ENCODE results near the gene ZNF280D. TPM values are rescaled to one million over a fixed set of nuclear protein-coding genes. Genes with fewer than 3 reads are reported as not detected.
"Not testable (repeated sequence)": the region's sequence is repeated elsewhere in the genome, so short reads cannot be mapped to it uniquely, and the experiment has no call there.

The ZNF280D gene
- total RNA-seq, result 47.6 and 49.8 TPM in 2 replicates
- polyA plus RNA-seq (2012), result 5.6 TPM

DNA sequence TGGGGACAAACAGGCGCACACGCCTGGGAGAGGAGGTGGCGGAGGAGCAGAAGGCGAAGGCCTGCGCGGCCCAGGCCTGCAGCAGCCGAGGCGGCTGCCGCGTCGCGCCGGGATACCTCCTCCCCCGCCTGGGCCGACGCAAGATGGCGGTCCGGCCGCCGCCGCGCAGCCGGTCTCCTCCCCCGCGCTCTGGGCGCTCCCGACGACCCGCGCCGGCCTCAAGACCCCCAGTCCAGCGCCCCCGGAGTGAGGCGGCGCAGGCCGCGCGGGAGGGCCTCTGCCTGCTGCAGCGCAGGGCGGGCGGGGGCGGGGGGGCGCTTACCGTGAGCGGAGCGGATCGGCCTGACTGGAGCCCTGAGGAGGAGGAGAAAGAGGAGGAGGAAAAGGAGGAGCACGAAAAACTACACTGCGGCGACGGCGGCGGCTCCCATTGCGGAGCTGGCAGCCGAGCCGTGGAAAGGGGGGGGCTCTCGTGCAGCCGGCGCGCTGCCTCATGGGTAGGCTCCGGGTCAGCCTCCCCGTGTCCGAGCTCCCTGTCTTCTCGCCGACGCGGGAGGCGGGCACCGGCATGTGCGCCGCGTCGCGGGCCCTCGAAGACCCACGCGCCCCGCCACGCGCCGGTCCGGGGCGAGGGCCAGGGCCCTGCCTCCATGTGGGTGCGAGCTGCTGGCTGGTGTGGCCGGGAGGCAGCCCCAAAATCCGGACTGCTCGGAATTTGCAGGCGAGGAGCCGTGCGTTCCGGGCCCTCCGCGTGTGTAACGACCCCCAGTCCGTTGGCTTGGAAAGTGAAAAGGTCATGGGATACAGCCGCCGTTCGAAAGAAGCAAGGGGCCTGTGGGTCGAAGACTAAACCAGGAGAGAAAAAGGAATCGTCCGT lies at the start of gene ZNF280D:
TSS of gene ZNF280D (minus strand) at position 374 of the 877 bp plus-strand sequence. CDS start 26,400 bp downstream, outside the sequence.
- DNase-seq (ENCODE audit: low read depth), result peak; percentile 91

DNA sequence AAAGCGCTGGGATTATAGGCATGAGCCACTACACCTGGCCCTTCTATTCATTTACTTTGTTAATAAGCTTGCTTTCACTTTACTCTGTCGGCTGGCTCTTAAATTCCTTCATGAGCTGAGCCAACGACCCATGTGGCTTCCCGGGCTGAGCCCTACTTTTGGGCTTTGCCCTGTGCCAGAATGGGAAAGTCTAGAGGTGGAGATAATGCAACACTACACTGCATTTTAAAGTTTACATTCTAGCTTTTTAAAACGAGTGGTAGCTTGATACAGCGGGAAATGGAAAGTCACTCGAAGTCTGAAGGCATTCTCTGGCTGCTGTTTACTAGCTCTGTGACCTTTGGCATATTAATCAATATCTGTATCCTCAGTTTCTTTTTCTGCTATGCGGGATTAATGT lies 49.0 kb upstream of the ZNF280D start:
- no peak for DNase-seq (ENCODE audit: low read depth)

DNA sequence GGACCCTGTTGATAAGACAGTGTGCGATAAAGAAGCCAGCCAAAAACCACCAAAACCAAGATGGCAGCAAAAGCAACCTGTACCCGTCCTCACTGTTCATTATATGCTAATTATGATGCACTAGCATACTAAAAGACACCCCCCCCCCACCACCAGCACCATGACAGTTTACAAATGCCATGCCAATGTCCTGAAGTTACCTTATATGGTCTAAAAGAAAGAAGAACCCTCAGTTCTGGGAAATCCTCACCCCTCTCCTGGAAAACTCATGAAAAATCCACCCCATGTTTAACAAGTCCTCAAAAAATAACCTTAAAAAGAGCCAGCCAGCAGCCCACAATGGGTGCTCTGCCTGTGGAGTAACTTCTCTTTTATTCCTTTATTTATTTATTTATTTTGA lies 48.4 kb upstream of the ZNF280D start:
- DNase-seq (ENCODE audit: low read depth), result no peak

GRCh38 chr15:56780102-56780725 lies 46.9 kb upstream of the ZNF280D start:
- not testable (repeated sequence) for DNase-seq (ENCODE audit: low read depth)

DNA sequence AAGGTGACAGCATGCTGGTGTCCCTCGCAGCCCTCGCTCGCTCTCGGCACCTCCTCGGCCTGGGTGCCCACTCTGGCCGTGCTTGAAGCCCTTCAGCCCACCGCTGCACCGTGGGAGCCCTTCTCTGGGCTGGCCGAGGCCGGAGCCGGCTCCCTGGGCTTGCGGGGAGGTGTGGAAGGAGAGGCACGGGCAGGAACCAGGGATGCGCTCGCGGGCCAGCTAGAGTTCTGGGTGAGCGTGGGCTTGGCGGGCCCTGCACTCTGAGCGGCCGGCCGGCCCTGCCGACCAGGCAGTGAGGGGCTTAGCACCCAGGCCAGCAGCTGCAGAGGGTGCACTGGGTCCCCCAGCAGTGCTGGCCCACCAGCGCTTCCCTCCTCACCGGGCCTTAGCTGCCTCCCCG lies 46.1 kb upstream of the ZNF280D start:
- DNase-seq (ENCODE audit: low read depth), result not testable (repeated sequence)

- DNase-seq (ENCODE audit: low read depth), result no peak
Observed at GRCh38 chr15:56778761-56779160, 45.5 kb upstream of the ZNF280D start.

- no peak for DNase-seq (ENCODE audit: low read depth)
Observed at GRCh38 chr15:56776839-56777238, 43.5 kb upstream of the ZNF280D start.

DNA sequence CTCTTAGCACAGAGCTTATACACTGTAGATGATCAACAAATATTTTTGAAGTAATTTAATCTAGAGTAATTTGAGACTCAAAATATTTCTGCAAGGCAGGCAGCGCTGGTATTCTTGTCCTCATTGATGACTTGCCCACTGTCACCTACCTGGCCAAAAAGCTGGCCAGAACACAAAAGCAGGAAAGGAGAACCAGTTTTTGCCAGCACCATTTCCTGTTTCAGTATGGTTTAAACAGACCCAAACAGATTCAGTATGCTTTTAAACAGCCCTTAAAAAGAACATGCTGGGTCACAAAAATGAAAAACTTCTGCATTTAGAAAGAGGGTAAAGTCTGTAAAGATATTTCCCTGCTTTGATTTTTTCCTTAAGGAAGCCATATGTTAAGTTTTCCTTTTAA lies 42.3 kb upstream of the ZNF280D start:
- no peak for DNase-seq (ENCODE audit: low read depth)

- DNase-seq (ENCODE audit: low read depth), result peak; percentile 48
Observed at GRCh38 chr15:56774356-56774755, 41.0 kb upstream of the ZNF280D start.

GRCh38 chr15:56772868-56773639 lies 39.7 kb upstream of the ZNF280D start:
- DNase-seq (ENCODE audit: low read depth), result peak; percentile 73

GRCh38 chr15:56770173-56770572 lies 36.9 kb upstream of the ZNF280D start:
- no peak for DNase-seq (ENCODE audit: low read depth)

- peak; percentile 24 for DNase-seq (ENCODE audit: low read depth)
Observed at GRCh38 chr15:56767315-56767714, 34.0 kb upstream of the ZNF280D start.

DNA sequence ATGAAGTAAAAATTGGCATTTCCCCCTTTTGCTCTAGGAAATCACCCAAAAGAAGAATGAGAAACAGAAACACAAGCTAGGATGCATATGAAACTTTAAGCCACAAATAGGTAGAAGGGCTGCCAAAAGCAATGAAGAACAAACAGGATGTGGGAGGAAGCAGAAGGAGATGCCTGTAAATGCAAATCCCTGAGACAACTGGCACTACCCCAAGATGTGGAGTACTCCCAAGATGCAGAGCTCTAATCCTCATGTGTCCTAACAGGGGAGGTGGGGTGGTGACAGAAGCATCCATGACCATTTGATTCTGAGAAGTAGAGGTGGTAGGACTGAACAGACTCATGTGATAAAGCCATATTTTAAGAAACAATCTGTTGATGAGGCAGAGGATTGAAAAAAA lies 31.9 kb upstream of the ZNF280D start:
- peak; percentile 52 for DNase-seq (ENCODE audit: low read depth)

- DNase-seq (ENCODE audit: low read depth), result no peak
Observed at GRCh38 chr15:56763141-56763895, 30.0 kb upstream of the ZNF280D start.

DNA sequence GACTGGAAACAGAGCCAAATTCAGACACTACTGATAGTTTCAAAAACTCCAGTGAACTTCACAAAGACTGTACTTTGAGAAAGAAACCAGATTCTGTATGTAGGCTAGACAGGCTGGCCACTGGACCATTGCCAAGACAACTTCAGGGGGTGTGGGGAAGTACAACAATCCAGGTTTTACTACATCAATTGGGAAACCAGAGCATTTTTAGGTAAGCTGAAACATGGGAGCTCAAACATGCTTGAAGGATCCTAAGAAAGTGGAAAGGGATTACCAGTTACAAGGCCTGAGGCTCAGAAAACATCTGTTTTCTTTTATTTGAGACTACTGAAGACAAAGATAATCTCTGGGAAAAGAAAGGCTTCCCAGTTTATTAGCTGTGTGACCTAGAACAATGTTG lies 26.9 kb upstream of the ZNF280D start:
- DNase-seq (ENCODE audit: low read depth), result no peak

GRCh38 chr15:56759450-56759845 lies 26.1 kb upstream of the ZNF280D start:
- peak; percentile 91 for DNase-seq (ENCODE audit: low read depth)

- DNase-seq (ENCODE audit: low read depth), result peak; percentile 41
Observed at GRCh38 chr15:56758770-56759449, 25.6 kb upstream of the ZNF280D start.

- DNase-seq (ENCODE audit: low read depth), result no peak
Observed at GRCh38 chr15:56757875-56758274, 24.6 kb upstream of the ZNF280D start.

DNA sequence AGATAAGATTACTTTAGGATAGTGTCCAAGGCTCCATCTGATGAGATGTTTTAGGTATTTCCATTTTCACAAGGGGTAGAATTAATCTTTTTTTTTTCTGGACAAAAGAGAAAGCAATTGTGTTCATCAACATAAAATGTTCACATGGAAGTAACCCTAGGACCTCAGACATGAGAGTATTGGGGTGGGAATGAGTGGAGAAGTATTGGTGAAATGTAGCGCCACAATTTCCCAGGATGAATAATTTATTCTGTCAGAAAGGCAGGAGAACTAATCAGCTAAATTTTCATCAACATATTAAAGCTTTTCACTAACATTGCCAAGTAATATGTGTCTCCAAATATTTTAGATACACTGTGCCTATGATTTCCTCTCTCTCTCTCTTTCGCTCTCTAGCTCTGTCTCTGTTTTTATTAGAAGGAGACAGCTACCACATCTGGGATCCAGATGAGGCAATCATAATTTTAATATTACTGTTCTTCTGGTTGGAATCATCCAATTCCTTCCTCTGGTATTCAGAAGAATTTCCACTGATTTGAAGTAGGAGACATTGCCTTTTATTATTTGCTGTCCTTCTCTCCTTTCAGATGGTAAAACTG lies 21.6 kb upstream of the ZNF280D start:
- DNase-seq (ENCODE audit: low read depth), result no peak

- DNase-seq (ENCODE audit: low read depth), result no peak
Observed at GRCh38 chr15:56752986-56753385, 19.7 kb upstream of the ZNF280D start.

Measured in myocyte (in vitro differentiated cells).